ENCODE measurements around the gene OR1L4. TPM values are rescaled to one million over a fixed set of nuclear protein-coding genes. Genes with fewer than 3 reads are reported as not detected.

OR1L4 gene
- total RNA-seq, 1 experiment from 2014 or later, result not detected

DNA sequence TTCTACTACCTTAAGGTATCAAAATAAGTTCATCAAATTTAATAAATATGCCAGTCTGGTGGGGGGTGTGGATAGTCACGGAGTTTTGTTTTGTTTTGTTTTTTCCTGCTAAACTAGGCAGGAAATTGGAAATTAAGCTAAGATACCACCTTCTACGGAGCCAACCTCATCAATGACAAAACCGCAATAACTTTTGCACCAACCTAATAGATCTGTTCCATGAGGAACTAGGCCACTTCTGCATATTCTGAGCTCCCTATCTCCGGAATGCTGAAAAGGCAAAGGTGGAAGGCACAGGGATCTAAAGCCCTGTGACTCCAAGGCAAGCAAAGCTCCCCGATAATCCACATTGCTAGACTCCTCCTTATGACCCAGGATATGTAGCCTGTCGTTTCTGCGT lies 5.8 kb upstream of the OR1L4 start:
- CTCF ChIA-PET, result no interaction called here
- H3K4me3 Mint-ChIP-seq, result no peak overlapping the region
- ATAC-seq (no peak), DNase-seq (ENCODE audit: low spot score) (no peak)
- H3K27me3 Mint-ChIP-seq (ENCODE audit: low read depth), result peaks cover 22% of the 10 kb centered on the region
- TF ChIP-seq GRHL2 (CRISPR knock-in tag; IDR thresholded peaks at IDR 0.05; ENCODE audit: insufficient replicate concordance, severe bottlenecking), result no peak
- TF ChIP-seq GABPB1 (CRISPR knock-in tag; IDR thresholded peaks at IDR 0.05), result no peak
- TF ChIP-seq FOXJ3 (CRISPR knock-in tag; IDR thresholded peaks at IDR 0.05; ENCODE audit: borderline replicate concordance), result no peak
- no peak for TF ChIP-seq ELF4 (CRISPR knock-in tag; IDR thresholded peaks at IDR 0.05; ENCODE audit: low read depth)
- TF ChIP-seq, protein P1, sequence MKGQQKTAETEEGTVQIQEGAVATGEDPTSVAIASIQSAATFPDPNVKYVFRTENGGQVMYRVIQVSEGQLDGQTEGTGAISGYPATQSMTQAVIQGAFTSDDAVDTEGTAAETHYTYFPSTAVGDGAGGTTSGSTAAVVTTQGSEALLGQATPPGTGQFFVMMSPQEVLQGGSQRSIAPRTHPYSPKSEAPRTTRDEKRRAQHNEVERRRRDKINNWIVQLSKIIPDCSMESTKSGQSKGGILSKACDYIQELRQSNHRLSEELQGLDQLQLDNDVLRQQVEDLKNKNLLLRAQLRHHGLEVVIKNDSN (CRISPR knock-in tag; IDR thresholded peaks at IDR 0.05), result no peak
- no peak for TF ChIP-seq CBFB (CRISPR knock-in tag; IDR thresholded peaks at IDR 0.05; ENCODE audit: low read depth)
- no peak for TF ChIP-seq ZNF416 (CRISPR knock-in tag; IDR thresholded peaks at IDR 0.05)
- no peak overlapping the region for H3K27ac Mint-ChIP-seq
- H3K4me1 Mint-ChIP-seq, result no peaks in the 10 kb centered on the region
- POLR2A ChIA-PET, result no interaction called here
- peaks cover 80% of the 10 kb centered on the region for H3K9me3 Mint-ChIP-seq
- H3K36me3 Mint-ChIP-seq, result peaks cover 20% of the 10 kb centered on the region

DNA sequence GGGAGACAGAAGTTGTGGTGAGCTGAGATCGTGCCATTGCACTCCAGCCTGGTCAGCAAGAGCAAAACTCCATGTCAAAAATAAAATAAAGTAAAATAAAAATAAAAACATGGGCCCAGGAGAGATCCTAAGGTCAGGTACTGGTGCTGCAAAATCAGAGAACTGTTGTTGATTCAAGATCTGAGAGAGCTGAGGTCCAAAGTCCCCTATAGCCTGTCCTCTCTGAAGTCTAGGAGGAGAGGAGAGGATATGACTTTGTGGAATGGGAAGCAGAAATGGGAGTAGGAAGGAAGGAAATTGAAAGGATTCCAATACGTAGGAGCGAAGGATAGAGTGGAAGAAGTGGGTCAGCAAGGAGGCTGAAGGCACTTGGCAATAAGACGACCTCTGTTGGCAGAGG lies 4.6 kb upstream of the OR1L4 start:
- no peak for DNase-seq (ENCODE audit: low spot score)
- ATAC-seq, result no peak
- peaks cover 29% of the 10 kb centered on the region for H3K36me3 Mint-ChIP-seq
- H3K27ac Mint-ChIP-seq, result no peak overlapping the region
- peaks cover 15% of the 10 kb centered on the region for H3K27me3 Mint-ChIP-seq (ENCODE audit: low read depth)
- CTCF ChIA-PET, result interaction anchor here (0.9 kb wide), 1 partner anchor 255 kb away, joined by 3 read pairs; no protein-coding TSS in a partner anchor
- TF ChIP-seq, protein P2, sequence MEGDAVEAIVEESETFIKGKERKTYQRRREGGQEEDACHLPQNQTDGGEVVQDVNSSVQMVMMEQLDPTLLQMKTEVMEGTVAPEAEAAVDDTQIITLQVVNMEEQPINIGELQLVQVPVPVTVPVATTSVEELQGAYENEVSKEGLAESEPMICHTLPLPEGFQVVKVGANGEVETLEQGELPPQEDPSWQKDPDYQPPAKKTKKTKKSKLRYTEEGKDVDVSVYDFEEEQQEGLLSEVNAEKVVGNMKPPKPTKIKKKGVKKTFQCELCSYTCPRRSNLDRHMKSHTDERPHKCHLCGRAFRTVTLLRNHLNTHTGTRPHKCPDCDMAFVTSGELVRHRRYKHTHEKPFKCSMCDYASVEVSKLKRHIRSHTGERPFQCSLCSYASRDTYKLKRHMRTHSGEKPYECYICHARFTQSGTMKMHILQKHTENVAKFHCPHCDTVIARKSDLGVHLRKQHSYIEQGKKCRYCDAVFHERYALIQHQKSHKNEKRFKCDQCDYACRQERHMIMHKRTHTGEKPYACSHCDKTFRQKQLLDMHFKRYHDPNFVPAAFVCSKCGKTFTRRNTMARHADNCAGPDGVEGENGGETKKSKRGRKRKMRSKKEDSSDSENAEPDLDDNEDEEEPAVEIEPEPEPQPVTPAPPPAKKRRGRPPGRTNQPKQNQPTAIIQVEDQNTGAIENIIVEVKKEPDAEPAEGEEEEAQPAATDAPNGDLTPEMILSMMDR (IDR thresholded peaks at IDR 0.05), result no peak
- TF ChIP-seq JUN (CRISPR knock-in tag; IDR thresholded peaks at IDR 0.05), result no peak
- TF ChIP-seq, protein P3, sequence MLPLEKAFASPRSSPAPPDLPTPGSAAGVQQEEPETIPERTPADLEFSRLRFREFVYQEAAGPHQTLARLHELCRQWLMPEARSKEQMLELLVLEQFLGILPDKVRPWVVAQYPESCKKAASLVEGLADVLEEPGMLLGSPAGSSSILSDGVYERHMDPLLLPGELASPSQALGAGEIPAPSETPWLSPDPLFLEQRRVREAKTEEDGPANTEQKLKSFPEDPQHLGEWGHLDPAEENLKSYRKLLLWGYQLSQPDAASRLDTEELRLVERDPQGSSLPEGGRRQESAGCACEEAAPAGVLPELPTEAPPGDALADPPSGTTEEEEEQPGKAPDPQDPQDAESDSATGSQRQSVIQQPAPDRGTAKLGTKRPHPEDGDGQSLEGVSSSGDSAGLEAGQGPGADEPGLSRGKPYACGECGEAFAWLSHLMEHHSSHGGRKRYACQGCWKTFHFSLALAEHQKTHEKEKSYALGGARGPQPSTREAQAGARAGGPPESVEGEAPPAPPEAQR (CRISPR knock-in tag; IDR thresholded peaks at IDR 0.05), result no peak
- no peak for TF ChIP-seq GTF2I (CRISPR knock-in tag; conservative IDR thresholded peaks at IDR 0.05)
- TF ChIP-seq JAZF1 (CRISPR knock-in tag; IDR thresholded peaks at IDR 0.05), result no peak
- TF ChIP-seq ZNF138 (CRISPR knock-in tag; conservative IDR thresholded peaks at IDR 0.05), result no peak
- no peak for TF ChIP-seq CBFB (CRISPR knock-in tag; IDR thresholded peaks at IDR 0.05; ENCODE audit: low read depth)
- no peak for TF ChIP-seq CREB1 (CRISPR knock-in tag; IDR thresholded peaks at IDR 0.05)
- TF ChIP-seq ZNF121 (CRISPR knock-in tag; IDR thresholded peaks at IDR 0.05), result no peak
- peaks cover 82% of the 10 kb centered on the region for H3K9me3 Mint-ChIP-seq
- no peaks in the 10 kb centered on the region for H3K4me1 Mint-ChIP-seq
- H3K4me3 Mint-ChIP-seq, result no peak overlapping the region
- POLR2A ChIA-PET, result no interaction called here

DNA sequence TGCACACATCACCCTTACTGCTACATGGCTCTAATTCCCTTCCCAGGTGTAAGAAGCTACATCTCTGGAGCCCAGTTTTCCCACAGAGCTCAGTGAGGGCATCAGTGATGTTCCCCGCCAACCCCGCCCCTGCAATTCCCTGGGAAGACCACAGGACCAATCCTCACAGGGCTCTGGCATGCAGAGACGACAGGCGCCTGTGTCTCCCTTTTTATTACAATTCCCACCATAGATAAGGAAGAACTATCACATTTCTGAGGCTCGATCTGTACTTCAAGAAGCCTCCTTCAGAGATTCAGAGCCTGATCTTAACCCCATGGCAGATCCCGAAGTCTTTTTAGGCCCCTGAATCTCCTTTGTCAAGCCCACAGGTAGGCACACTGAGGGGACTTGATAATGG lies 18.2 kb downstream of the OR1L4 start, which contains the start of gene OR1L6:
OR1L6 (plus strand) TSS at position 301 of the 400 bp plus-strand sequence. CDS start 7,545 bp downstream, outside the sequence.
- POLR2A ChIA-PET, result no interaction called here
- Mint-ChIP-seq H3K27me3 (ENCODE audit: low read depth) (peaks cover 33% of the 10 kb centered on the region), H3K27ac (no peak within 1 kb of the TSS), H3K9me3 (peaks cover 8% of the 10 kb centered on the region), H3K36me3 (peaks cover 34% of the 10 kb centered on the region), H3K4me3 (no peak within 1 kb of the TSS), H3K4me1 (no peaks in the 10 kb centered on the region)
- no peak for ATAC-seq
- TF ChIP-seq CREB1 (CRISPR knock-in tag; IDR thresholded peaks at IDR 0.05), result no peak
- CTCF ChIA-PET, result no interaction called here
- DNase-seq (ENCODE audit: low spot score), result no peak

DNA sequence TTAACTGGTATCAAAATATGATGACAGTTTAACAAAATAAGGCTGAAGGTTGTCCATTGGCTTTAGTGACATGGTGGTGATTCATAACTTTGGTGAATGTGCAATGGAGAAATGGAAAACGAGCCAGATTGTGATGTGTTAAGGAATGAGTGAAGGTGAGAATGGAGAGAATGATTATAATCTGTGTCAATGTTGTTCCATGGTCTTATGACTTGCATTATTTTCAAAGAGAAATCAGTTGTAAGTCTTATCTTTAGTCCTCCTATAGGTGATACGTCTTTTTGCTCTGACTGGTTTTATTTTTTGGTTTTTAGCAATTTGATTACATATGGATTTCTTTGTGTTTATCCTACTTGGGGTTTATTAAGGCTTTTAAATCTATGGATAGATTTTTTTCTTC lies 31.0 kb downstream of the OR1L4 start:
- ChIA-PET POLR2A (no interaction called here), CTCF (no interaction called here)
- DNase-seq (ENCODE audit: low spot score) (no peak), ATAC-seq (no peak)
- Mint-ChIP-seq H3K27ac (no peak overlapping the region), H3K27me3 (ENCODE audit: low read depth) (peaks cover 23% of the 10 kb centered on the region), H3K36me3 (peaks cover 30% of the 10 kb centered on the region), H3K9me3 (peaks cover 84% of the 10 kb centered on the region), H3K4me3 (no peak overlapping the region), H3K4me1 (no peaks in the 10 kb centered on the region)
- TF ChIP-seq SMAD4 (CRISPR knock-in tag; IDR thresholded peaks at IDR 0.05) (no peak), IRF2 (CRISPR knock-in tag; IDR thresholded peaks at IDR 0.05; ENCODE audit: borderline replicate concordance, low read depth) (no peak), SMAD3 (CRISPR knock-in tag; IDR thresholded peaks at IDR 0.05; ENCODE audit: borderline replicate concordance) (no peak), ZNF232 (CRISPR knock-in tag; IDR thresholded peaks at IDR 0.05) (no peak), FOXK1 (CRISPR knock-in tag; IDR thresholded peaks at IDR 0.05) (no peak), PRRX2 (CRISPR knock-in tag; IDR thresholded peaks at IDR 0.05) (no peak), SOX15 (CRISPR knock-in tag; IDR thresholded peaks at IDR 0.05) (no peak)
- TF ChIP-seq, protein P4, sequence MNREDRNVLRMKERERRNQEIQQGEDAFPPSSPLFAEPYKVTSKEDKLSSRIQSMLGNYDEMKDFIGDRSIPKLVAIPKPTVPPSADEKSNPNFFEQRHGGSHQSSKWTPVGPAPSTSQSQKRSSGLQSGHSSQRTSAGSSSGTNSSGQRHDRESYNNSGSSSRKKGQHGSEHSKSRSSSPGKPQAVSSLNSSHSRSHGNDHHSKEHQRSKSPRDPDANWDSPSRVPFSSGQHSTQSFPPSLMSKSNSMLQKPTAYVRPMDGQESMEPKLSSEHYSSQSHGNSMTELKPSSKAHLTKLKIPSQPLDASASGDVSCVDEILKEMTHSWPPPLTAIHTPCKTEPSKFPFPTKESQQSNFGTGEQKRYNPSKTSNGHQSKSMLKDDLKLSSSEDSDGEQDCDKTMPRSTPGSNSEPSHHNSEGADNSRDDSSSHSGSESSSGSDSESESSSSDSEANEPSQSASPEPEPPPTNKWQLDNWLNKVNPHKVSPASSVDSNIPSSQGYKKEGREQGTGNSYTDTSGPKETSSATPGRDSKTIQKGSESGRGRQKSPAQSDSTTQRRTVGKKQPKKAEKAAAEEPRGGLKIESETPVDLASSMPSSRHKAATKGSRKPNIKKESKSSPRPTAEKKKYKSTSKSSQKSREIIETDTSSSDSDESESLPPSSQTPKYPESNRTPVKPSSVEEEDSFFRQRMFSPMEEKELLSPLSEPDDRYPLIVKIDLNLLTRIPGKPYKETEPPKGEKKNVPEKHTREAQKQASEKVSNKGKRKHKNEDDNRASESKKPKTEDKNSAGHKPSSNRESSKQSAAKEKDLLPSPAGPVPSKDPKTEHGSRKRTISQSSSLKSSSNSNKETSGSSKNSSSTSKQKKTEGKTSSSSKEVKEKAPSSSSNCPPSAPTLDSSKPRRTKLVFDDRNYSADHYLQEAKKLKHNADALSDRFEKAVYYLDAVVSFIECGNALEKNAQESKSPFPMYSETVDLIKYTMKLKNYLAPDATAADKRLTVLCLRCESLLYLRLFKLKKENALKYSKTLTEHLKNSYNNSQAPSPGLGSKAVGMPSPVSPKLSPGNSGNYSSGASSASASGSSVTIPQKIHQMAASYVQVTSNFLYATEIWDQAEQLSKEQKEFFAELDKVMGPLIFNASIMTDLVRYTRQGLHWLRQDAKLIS (CRISPR knock-in tag; IDR thresholded peaks at IDR 0.05; ENCODE audit: borderline replicate concordance), result no peak
